DND-41 (cell line): Measurements from ENCODE around the gene PIGU.

ENCODE experiments used
- CTCF ChIP-seq: IDR thresholded peaks from 2 replicates; pipeline ENCODE4 v1.5.1; 2012; ENCODE audit warnings: borderline replicate concordance, low read length, moderate library complexity, mild to moderate bottlenecking; ENCODE audit not compliant: poor library complexity, severe bottlenecking; ENCODE audit errors: extremely low read depth
- EZH2 ChIP-seq: IDR thresholded peaks from 3 replicates; pipeline ENCODE4 v1.6.1; 2012; ENCODE audit warnings: borderline replicate concordance, low read depth, mild to moderate bottlenecking, moderate library complexity, low read length, inconsistent platforms; ENCODE audit not compliant: severe bottlenecking

DNA sequence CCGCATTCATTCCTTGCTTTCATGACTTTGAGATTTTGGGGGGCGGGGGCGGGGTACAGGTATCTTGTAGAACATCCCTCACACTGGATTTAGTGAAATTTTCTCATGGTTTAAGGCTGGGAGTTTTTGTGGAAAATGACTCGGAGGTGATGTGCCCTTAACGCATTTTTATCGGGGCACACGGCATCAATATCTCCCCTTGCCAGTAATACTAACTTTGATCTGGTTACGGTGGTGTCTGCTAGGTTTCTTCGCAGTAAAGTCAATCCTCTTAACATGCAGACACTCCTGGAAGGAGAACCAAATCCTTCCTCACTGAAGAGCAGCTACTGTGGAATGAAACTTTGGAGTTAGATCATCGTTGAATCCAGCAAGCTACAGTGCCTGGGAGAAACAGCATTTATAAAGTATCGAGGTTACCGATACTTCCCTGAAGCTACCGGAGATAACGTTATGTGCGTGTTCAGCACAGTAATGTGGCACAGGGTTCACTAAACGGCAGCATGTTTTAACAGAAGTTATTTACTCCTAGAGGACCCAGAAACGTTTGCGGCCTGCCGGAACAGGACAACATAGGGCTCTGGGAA, 161.9 kb downstream of the PIGU start:
- TF ChIP-seq CTCF (no peak), EZH2 (no peak)
